Activated CD4-positive, alpha-beta T cell treated with anti-CD3 and anti-CD28 coated beads, Interleukin-2, amount 10 ng/mL, durations not matched to agents 24 days and 14 days (primary cell): Measurements from ENCODE around the gene MUC6. TPM values are rescaled to one million over a fixed set of nuclear protein-coding genes. Genes with fewer than 3 reads are reported as not detected.

Source experiments
- DNase-seq: peaks from one replicate; pipeline ENCODE4 v3.0.0; 2022
- H3K27ac Mint-ChIP-seq: one replicate; pipeline ENCODE4 v1.8.0; 2022; ENCODE audit warnings: mild to moderate bottlenecking, mixed read lengths
- H3K27me3 Mint-ChIP-seq: one replicate; pipeline ENCODE4 v1.8.0; 2022; ENCODE audit warnings: mixed read lengths
- H3K36me3 Mint-ChIP-seq: one replicate; pipeline ENCODE4 v1.8.0; 2022; ENCODE audit warnings: low read depth, mild to moderate bottlenecking, mixed read lengths
- H3K4me1 Mint-ChIP-seq: one replicate; pipeline ENCODE4 v1.8.0; 2021; ENCODE audit warnings: mixed read lengths
- H3K4me3 Mint-ChIP-seq: one replicate; pipeline ENCODE4 v1.8.0; 2022; ENCODE audit warnings: mild to moderate bottlenecking, moderate library complexity, mixed read lengths
- H3K9me3 Mint-ChIP-seq: one replicate; pipeline ENCODE4 v1.8.0; 2021; ENCODE audit warnings: mixed read lengths
- intact Hi-C: fragments of 100-400 bp; cut with micrococcal nuclease; formaldehyde crosslinking; loops from one replicate; pipeline ENCODE4 v1.15.1; 2023
- total RNA-seq: library from RNA; stranded (reverse); gene quantifications from 2 replicates; pipeline ENCODE4 v1.2.3, GENCODE V29; 2022

MUC6 gene
- total RNA-seq, result not detected in 2 replicates

GRCh38 chr11:1036303-1036923 is at the start of gene MUC6:
TSS of gene MUC6 (minus strand) at chr11:1036718. CDS start at chr11:1036655, 63 bp downstream.
- no peak for DNase-seq
- no peaks in the 10 kb centered on the region for H3K36me3 Mint-ChIP-seq
- H3K9me3 Mint-ChIP-seq, result no peaks in the 10 kb centered on the region
- intact Hi-C loops, result no loop called here
- H3K4me1 Mint-ChIP-seq, result no peaks in the 10 kb centered on the region
- H3K4me3 Mint-ChIP-seq, result no peak within 1 kb of the TSS
- no peaks in the 10 kb centered on the region for H3K27me3 Mint-ChIP-seq
- no peak within 1 kb of the TSS for H3K27ac Mint-ChIP-seq

DNA sequence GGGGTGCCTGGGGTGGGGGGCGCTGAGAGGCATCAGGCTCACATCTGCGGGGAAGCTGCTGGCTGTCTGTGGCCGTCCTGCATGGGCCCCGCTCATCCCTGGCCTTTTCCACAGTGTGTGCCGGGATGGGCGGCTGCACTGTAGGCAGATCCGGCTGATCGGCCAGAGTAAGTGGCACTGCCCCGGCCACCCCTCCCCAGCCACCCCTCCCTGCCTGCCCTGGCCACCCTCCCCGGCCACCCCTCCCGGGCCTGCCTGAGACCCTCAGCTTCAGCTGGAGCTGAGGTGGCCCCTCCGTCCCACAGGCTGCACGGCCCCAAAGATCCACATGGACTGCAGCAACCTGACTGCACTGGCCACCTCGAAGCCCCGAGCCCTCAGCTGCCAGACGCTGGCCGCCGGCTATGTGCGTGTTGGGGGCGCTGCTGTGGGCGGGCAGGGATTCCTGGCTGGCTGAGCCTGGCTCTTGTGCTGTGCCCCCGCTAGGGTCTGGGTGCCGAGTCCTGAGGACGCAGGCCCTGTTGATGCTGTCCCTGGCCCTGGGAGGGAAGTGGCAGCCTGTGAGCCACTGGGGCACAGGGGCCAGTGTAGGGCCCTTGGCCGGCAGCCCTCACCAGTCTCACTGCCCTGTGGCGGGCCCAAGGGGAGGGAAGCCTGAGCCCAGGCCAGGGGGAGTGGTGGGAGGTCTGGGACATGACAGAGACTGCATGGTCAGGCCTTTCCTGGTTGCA is 49.1 kb upstream of the MUC6 start:
- no peaks in the 10 kb centered on the region for H3K4me1 Mint-ChIP-seq
- intact Hi-C loops, result no loop called here
- no peaks in the 10 kb centered on the region for H3K9me3 Mint-ChIP-seq
- no peak overlapping the region for H3K27ac Mint-ChIP-seq
- DNase-seq, result no peak
- H3K27me3 Mint-ChIP-seq, result no peaks in the 10 kb centered on the region
- H3K36me3 Mint-ChIP-seq, result no peaks in the 10 kb centered on the region
- no peak overlapping the region for H3K4me3 Mint-ChIP-seq

- Mint-ChIP-seq H3K4me3 (no peak overlapping the region), H3K27ac (no peak overlapping the region), H3K36me3 (no peaks in the 10 kb centered on the region), H3K27me3 (no peaks in the 10 kb centered on the region), H3K4me1 (no peaks in the 10 kb centered on the region), H3K9me3 (no peaks in the 10 kb centered on the region)
- intact Hi-C loops, result no loop called here
- no peak for DNase-seq
Observed at GRCh38 chr11:1084561-1085439, 48.3 kb upstream of the MUC6 start.

GRCh38 chr11:1083621-1084551 is 47.4 kb upstream of the MUC6 start:
- H3K27me3 Mint-ChIP-seq, result no peaks in the 10 kb centered on the region
- H3K27ac Mint-ChIP-seq, result no peak overlapping the region
- H3K4me1 Mint-ChIP-seq, result no peaks in the 10 kb centered on the region
- no peaks in the 10 kb centered on the region for H3K9me3 Mint-ChIP-seq
- H3K4me3 Mint-ChIP-seq, result no peak overlapping the region
- intact Hi-C loops, result no loop called here
- H3K36me3 Mint-ChIP-seq, result no peaks in the 10 kb centered on the region
- DNase-seq, result no peak

GRCh38 chr11:1082728-1083620 is 46.5 kb upstream of the MUC6 start:
- no peak for DNase-seq
- intact Hi-C loops, result no loop called here
- H3K4me1 Mint-ChIP-seq, result no peaks in the 10 kb centered on the region
- H3K27ac Mint-ChIP-seq, result no peak overlapping the region
- H3K9me3 Mint-ChIP-seq, result no peaks in the 10 kb centered on the region
- H3K27me3 Mint-ChIP-seq, result no peaks in the 10 kb centered on the region
- H3K4me3 Mint-ChIP-seq, result no peak overlapping the region
- H3K36me3 Mint-ChIP-seq, result no peaks in the 10 kb centered on the region

DNA sequence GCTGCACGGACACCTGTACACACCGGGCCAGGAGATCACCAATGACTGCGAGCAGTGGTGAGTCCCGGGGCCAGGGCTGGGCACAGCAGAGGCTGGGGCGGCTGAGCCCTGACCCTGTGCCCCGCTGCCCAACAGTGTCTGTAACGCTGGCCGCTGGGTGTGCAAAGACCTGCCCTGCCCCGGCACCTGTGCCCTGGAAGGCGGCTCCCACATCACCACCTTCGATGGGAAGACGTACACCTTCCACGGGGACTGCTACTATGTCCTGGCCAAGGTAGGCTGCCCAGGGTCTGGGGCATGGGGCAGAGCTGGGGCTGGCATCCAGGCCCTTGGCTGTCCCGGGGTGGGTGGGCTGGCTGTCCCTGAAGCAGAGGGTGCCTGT is 45.8 kb upstream of the MUC6 start:
- Mint-ChIP-seq H3K4me1 (no peaks in the 10 kb centered on the region), H3K27ac (no peak overlapping the region), H3K27me3 (no peaks in the 10 kb centered on the region), H3K4me3 (no peak overlapping the region), H3K9me3 (no peaks in the 10 kb centered on the region), H3K36me3 (no peaks in the 10 kb centered on the region)
- DNase-seq, result no peak
- intact Hi-C loops, result no loop called here

GRCh38 chr11:1081601-1082311 is 45.2 kb upstream of the MUC6 start:
- intact Hi-C loops, result no loop called here
- Mint-ChIP-seq H3K27ac (no peak overlapping the region), H3K36me3 (no peaks in the 10 kb centered on the region), H3K4me3 (no peak overlapping the region), H3K4me1 (no peaks in the 10 kb centered on the region), H3K27me3 (no peaks in the 10 kb centered on the region), H3K9me3 (no peaks in the 10 kb centered on the region)
- DNase-seq, result no peak

GRCh38 chr11:1078191-1078601 is 41.7 kb upstream of the MUC6 start:
- Mint-ChIP-seq H3K4me1 (no peaks in the 10 kb centered on the region), H3K4me3 (no peak overlapping the region), H3K36me3 (no peaks in the 10 kb centered on the region), H3K27me3 (no peaks in the 10 kb centered on the region), H3K27ac (no peak overlapping the region), H3K9me3 (no peaks in the 10 kb centered on the region)
- DNase-seq, result no peak
- intact Hi-C loops, result no loop called here

GRCh38 chr11:1077417-1078119 is 41.0 kb upstream of the MUC6 start:
- Mint-ChIP-seq H3K27ac (no peak overlapping the region), H3K36me3 (no peaks in the 10 kb centered on the region), H3K27me3 (no peaks in the 10 kb centered on the region), H3K4me3 (no peak overlapping the region), H3K4me1 (no peaks in the 10 kb centered on the region), H3K9me3 (no peaks in the 10 kb centered on the region)
- no peak for DNase-seq
- intact Hi-C loops, result no loop called here

- Mint-ChIP-seq H3K27me3 (no peaks in the 10 kb centered on the region), H3K27ac (no peak overlapping the region), H3K4me3 (no peak overlapping the region), H3K36me3 (no peaks in the 10 kb centered on the region), H3K9me3 (no peaks in the 10 kb centered on the region), H3K4me1 (no peaks in the 10 kb centered on the region)
- DNase-seq, result no peak
- intact Hi-C loops, result no loop called here
Observed at GRCh38 chr11:1077033-1077416, 40.5 kb upstream of the MUC6 start.

- intact Hi-C loops, result no loop called here
- H3K36me3 Mint-ChIP-seq, result no peaks in the 10 kb centered on the region
- H3K27me3 Mint-ChIP-seq, result no peaks in the 10 kb centered on the region
- no peak overlapping the region for H3K4me3 Mint-ChIP-seq
- H3K4me1 Mint-ChIP-seq, result no peaks in the 10 kb centered on the region
- DNase-seq, result no peak
- H3K9me3 Mint-ChIP-seq, result no peaks in the 10 kb centered on the region
- H3K27ac Mint-ChIP-seq, result no peak overlapping the region
Observed at GRCh38 chr11:1076061-1076665, 39.6 kb upstream of the MUC6 start.
